Measurements from ENCODE around the gene RTN4RL2.

Gene RTN4RL2

DNA sequence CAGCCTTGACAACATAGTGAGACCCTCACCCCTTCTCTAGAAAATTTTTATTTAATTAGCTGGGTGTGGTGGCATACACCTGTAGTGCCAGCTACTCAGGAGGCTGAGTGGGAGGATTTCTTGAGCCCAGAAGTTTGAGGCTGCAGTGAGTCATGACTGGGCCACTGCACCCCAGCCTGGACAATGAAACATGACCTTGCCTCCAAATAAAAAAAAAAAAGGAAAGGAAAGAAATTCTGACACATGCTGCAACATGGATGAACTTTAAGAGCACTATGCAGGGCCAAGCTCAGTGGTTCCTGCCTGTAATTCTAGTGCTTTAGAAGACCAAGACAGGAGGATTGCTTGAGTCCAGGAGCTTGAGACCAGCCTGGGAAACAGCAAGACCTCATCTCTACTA lies 42.2 kb upstream of the RTN4RL2 start:
- Histone ChIP-seq H3K9me3 (ENCODE audit: severe bottlenecking) (no peaks in the 10 kb centered on the region), H3K4me3 (ENCODE audit: low read depth, low read length) (no peak overlapping the region), H3K36me3 (no peaks in the 10 kb centered on the region), H3K27me3 (ENCODE audit: insufficient read depth, low read depth, severe bottlenecking) (peaks cover 32% of the 10 kb centered on the region), H3K27ac (no peak overlapping the region)
- no peak for DNase-seq
- no peak for TF ChIP-seq CTCF (IDR thresholded peaks at IDR 0.05; ENCODE audit: low read depth, low read length)

DNA sequence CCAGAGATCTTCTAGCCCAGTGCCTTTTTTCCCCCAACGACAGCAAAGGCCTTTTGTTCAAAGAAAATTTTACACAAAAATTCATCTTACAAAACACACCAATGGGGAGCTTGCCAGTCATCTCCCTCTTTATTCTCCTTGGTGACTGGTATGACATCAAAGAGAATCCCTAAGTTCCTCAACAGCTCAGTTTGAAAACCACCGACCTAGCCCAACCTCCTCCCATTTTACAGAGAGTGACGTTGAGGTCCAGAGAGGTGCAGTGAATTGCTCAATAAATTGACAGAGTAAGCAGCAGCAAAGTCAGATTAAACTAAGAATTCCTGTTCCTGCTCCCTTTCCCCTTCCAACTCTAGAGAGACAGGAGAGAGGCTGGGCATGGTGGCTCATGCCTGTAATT lies 41.2 kb upstream of the RTN4RL2 start:
- DNase-seq = no peak
- no peak overlapping the region for H3K27ac ChIP-seq
- no peaks in the 10 kb centered on the region for H3K36me3 ChIP-seq
- H3K4me3 ChIP-seq (ENCODE audit: low read depth, low read length) = no peak overlapping the region
- peaks cover 22% of the 10 kb centered on the region for H3K27me3 ChIP-seq (ENCODE audit: insufficient read depth, low read depth, severe bottlenecking)
- TF ChIP-seq CTCF (IDR thresholded peaks at IDR 0.05; ENCODE audit: low read depth, low read length) = no peak
- H3K9me3 ChIP-seq (ENCODE audit: severe bottlenecking) = no peaks in the 10 kb centered on the region

GRCh38 chr11:57421066-57421465 lies 39.3 kb upstream of the RTN4RL2 start:
- Histone ChIP-seq H3K27me3 (ENCODE audit: insufficient read depth, low read depth, severe bottlenecking) (peaks cover 8% of the 10 kb centered on the region), H3K4me3 (ENCODE audit: low read depth, low read length) (no peak overlapping the region), H3K9me3 (ENCODE audit: severe bottlenecking) (no peaks in the 10 kb centered on the region), H3K27ac (no peak overlapping the region), H3K36me3 (no peaks in the 10 kb centered on the region)
- no peak for DNase-seq
- no peak for TF ChIP-seq CTCF (IDR thresholded peaks at IDR 0.05; ENCODE audit: low read depth, low read length)

- DNase-seq = no peak
- H3K36me3 ChIP-seq = no peaks in the 10 kb centered on the region
- no peak for TF ChIP-seq CTCF (IDR thresholded peaks at IDR 0.05; ENCODE audit: low read depth, low read length)
- H3K27ac ChIP-seq = no peak overlapping the region
- no peak overlapping the region for H3K4me3 ChIP-seq (ENCODE audit: low read depth, low read length)
- peaks cover 3% of the 10 kb centered on the region for H3K27me3 ChIP-seq (ENCODE audit: insufficient read depth, low read depth, severe bottlenecking)
- no peaks in the 10 kb centered on the region for H3K9me3 ChIP-seq (ENCODE audit: severe bottlenecking)
Observed at GRCh38 chr11:57421805-57422204, 38.5 kb upstream of the RTN4RL2 start.

- Histone ChIP-seq H3K27me3 (ENCODE audit: insufficient read depth, low read depth, severe bottlenecking) (peaks cover 5% of the 10 kb centered on the region), H3K36me3 (no peaks in the 10 kb centered on the region), H3K4me3 (ENCODE audit: low read depth, low read length) (no peak overlapping the region), H3K27ac (no peak overlapping the region), H3K9me3 (ENCODE audit: severe bottlenecking) (no peaks in the 10 kb centered on the region)
- DNase-seq = no peak
- no peak for TF ChIP-seq CTCF (IDR thresholded peaks at IDR 0.05; ENCODE audit: low read depth, low read length)
Observed at GRCh38 chr11:57422669-57423068, 37.7 kb upstream of the RTN4RL2 start.

- peaks cover 5% of the 10 kb centered on the region for H3K27me3 ChIP-seq (ENCODE audit: insufficient read depth, low read depth, severe bottlenecking)
- no peaks in the 10 kb centered on the region for H3K36me3 ChIP-seq
- H3K27ac ChIP-seq = no peak overlapping the region
- TF ChIP-seq CTCF (IDR thresholded peaks at IDR 0.05; ENCODE audit: low read depth, low read length) = no peak
- H3K4me3 ChIP-seq (ENCODE audit: low read depth, low read length) = no peak overlapping the region
- H3K9me3 ChIP-seq (ENCODE audit: severe bottlenecking) = no peaks in the 10 kb centered on the region
- DNase-seq = no peak
Observed at GRCh38 chr11:57424137-57424791, 36.1 kb upstream of the RTN4RL2 start.
